ENCODE data around the gene GPR173.

Gene GPR173, protein sequence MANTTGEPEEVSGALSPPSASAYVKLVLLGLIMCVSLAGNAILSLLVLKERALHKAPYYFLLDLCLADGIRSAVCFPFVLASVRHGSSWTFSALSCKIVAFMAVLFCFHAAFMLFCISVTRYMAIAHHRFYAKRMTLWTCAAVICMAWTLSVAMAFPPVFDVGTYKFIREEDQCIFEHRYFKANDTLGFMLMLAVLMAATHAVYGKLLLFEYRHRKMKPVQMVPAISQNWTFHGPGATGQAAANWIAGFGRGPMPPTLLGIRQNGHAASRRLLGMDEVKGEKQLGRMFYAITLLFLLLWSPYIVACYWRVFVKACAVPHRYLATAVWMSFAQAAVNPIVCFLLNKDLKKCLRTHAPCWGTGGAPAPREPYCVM

DNA sequence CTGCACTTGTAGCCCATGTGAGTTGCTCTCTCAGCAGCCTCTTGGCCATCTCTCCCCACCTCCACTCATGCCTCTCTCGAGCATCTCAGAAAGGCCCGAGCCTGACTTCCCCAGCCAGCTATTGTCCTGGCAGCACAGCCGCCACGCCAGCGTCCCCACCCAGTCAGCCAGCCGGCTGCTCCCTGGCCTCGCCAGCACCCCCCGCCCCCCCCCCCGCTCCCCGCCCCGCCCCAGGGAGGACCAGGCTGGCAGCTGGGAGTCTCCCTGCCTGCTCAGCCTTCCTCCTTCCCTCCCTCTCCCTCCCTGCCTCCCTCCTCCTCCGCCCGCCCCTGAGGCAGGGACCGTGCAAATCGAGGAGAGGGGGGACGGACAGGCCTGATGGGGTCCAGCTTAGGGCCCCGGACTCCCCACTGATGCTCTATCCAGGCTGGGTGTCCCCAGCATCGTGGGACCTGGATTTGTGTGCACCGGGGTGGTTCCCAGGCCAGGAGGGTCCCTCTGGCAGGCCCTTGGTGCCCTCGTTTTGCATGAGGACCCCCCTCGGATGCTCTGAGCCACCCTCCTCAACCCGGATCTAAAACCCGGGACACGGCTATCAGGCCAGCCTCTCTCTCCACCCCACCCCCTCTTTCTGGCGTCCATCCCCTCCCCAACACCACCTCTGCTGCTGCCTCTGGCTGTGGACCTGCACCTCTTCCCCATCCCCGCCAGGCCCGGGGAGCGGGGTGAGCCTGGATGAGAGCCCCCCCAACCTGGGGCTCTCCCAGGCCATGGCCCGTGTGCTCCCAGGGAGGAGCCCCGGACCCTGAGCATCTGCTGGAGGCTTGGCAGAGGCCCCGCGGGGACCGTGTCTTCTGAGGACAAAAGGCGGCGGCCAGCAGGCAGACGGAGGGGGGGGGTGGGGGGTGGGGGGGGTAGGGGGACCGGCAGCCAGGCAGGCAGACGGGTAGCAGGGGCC, at the start of gene GPR173:
GPR173 (plus strand) TSS at position 621 of the 958 bp plus-strand sequence. CDS start 27,833 bp downstream, outside the sequence.
- no peak for DNase-seq

DNA sequence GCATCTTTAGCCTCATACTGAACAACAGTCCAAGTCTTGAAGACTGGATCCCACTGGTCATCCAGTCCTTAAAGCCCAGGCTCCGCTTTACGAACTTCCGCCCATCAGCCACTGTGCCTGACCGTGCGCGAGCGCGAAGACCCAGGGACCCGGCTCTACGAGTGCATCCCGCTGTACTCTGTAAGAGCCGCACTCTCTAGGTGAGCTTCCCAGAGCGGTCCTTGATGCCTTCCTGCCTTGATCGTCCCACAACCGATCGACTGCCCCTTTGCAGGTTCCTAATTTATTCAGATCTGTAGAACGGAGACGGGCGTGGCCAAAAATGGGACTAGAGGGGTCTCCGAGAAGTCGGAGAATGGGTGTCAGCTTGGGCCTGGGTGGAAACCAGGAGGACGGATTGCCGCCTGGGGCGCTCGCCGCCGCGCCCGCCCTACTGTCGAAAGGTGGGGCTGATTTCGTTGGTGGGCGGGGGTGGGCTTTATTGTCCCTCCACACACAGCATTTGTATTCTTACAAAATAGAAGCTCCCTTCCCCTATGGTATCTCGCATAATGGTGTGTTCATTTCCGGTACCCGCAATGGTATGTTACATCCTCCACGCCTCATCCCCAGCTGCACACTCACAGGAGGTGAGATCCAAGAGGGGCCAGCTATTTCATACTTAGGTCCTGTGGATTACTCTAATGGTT, 48.0 kb upstream of the GPR173 start:
- no peak for DNase-seq

DNA sequence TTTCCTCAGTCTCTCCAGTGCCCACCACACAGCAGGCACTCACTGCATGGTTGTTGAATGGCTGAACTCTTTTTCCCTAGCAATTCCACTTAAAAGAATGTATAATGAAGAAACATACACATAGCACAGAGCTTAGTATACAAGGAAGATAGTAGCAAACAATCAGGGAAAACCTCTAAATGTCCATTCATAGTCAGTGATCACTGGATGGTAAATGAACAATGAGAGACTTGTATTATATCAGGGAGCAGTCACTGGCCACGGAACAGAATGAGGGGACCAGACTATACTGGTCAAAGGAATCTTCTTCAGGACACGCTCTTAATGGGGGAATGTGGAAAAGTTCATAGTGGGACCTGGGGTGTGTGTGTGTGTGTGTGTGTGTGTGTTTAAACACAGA, 46.6 kb upstream of the GPR173 start:
- no peak for DNase-seq

DNA sequence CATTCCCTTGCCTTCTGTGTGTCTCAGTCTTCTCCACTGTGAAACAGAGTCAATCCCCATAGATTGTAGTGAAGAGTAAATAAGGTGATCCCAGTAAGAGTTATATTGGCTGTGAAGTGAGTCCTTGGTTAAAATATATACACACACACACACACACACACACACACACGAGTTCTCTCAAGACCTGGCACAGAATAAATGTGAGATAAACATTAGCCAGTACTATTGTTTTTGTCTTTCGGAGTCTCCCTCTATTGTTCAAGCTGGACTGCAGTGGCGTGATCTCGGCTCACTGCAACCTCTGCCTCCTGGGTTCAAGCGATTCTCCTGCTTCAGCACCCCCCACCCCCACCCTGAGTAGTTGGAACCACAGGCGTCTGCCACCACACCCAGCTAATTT, 45.5 kb upstream of the GPR173 start:
- DNase-seq: no peak

DNA sequence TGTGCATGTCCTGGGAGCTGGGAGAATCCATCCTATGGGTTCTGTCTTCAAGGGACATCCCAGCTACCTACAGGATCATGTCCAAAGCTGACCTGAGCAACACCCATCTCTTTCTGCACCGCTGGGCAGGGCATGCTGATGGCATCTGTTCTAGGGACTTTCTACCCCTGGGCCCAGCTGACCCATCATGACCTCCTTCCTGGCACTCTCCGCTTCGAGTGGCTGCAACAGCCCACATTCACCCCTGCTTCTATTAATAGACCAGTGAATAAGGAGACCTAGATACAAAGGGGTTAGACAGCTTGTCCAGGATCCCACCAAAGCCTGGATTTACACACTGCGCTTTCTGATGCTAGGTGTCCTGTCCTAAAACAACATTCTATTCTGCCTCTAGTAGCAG, 44.6 kb upstream of the GPR173 start:
- no peak for DNase-seq

DNA sequence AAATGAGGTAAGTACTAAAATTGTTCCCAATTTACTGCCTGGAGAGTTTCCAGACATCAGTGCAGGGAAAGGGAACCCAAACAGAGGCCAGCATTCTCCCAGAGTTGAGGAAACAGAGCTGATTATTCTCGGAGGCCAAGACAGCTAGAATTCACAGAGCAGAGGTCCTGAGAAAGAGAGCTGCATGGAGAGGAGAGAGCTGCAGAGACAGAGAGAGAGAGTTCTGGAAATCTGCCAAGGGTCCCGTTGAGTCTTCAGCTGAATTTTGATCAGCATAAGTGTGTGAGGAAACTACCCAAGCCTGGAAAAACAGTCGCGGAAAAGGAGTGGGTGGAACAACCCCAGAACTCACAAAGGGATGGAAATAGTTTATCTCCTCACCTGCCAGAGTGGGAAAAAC, 43.8 kb upstream of the GPR173 start:
- no peak for DNase-seq

DNA sequence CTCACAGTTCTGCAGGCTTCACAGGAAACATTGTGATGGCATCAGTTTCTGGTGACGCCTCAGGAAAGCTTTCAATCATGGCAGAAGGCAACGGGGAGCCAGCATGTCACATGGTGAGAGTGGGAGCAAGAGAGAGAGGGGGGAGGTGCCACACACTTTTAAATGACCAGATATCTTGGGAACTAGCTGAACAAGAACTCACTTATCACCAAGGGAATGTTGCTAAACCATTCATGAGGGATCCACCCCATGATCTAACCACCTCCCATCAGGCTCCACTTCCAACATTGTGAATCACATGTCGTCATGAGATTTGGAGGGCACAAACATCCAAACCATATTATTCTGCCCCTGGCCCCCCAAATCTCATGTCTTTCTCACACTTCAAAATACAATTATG, 43.3 kb upstream of the GPR173 start:
- DNase-seq: no peak

DNA sequence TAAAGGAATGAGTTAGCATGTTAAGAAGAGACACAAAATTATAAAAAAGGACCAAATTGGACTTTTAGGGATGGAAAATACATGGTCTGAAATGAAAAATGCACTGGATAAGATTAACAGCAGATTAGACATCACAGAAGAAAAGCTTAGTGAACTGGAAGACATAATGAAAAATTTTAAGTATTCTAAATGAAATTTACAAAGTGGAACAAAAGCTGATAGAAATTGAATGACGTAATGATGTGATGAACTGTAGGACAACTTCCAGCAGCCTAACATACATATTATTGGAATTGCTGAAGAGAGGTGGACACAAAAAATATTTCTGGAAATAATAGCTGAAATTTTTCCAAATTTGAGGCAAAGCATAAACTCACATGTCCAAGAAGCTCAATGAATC, 39.6 kb upstream of the GPR173 start:
- DNase-seq: no peak

DNA sequence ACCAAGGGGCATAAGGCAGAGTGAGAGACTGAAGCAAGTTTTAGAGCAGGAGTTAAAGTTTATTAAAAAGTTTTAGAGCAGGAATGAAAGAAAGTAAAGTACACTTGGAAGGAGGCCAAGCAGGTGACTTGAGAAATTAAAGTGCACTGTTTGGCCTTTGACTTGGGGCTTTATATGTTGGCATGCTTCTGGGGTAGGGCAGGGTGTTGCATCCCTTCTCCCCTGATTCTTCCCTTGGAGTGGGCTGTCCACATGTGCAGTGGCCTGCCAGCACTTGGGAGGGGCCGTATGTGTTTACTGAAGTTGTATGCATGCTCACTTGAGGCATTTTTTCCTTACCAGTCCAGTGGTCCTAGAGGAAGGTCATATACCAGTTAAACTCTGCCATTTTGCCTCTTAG, 35.3 kb upstream of the GPR173 start:
- no peak for DNase-seq

DNA sequence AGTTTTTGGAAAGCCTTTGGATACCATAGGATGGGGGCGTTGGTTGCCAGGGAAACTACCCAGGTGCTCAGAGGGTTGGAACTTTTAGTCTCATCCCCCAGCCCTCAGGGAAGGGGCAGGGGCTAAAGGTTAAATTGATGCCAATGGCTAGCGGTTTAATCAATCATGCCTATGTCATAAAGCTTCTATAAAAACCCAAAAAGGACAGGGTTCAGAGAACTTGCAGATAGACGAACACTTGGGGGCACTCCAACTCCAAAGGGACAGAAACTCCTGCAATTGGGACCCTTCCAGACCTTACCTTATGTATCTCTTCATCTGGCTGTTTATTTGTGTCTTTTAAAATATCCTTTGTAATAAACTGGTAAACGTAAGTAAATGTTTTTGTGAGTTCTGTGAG, 30.0 kb upstream of the GPR173 start:
- DNase-seq: no peak

DNA sequence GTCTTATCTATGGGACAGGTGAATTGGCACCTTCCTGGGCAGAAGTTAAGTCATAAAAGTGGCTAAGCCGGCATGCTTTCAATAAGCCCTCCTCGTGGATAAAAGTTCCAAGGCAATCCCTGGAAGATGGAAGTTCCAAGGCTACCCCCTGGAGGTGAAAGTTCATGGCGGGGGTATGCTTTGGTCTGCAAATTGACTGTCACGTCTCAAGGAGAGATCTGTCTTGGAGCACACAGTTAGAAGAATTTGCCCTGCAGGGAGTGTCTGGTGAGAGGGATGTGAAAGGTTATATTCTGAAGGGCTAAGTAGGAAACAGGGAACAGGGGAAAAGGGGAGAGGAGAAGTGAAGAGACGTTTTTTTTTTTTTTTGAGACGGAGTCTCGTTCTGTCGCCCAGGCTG, 26.2 kb upstream of the GPR173 start:
- DNase-seq: no peak

DNA sequence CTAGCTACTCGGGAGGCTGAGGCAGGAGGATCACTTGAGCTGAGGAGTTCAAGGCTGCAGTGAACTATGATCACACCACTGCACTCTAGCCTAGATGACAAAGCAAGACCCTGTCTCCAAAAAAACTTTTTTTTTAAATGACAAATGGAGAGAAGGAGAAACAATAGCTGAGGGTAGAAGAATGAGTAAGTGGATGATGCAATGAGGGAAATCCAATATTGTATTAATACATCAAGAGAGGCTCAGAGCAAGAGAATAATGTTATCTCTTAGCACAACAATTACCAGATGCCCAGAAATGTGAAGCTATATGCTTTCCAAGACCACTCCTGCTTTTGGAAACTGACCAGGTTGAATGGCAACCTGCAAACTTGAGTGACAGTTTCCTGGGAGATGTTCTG, 19.9 kb upstream of the GPR173 start:
- no peak for DNase-seq

DNA sequence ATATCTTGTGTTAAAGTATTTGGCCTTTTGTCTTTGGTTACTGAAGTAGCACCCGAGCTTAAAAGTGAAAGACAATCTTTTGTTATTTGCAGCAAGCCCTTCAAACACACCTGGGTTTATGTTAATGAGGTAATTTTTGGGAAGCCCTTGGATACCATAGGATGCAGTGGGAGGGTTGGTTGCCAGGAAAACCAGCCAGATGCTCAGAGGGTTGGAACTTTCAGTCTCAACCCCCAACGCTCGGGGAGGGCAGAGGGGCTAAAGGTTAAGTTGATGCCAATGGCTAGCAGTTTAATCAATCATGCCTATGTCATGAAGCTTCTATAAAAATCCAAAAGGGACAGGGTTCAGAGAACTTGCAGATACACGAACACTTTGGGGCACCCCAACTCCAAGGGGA, 17.2 kb upstream of the GPR173 start:
- no peak for DNase-seq

DNA sequence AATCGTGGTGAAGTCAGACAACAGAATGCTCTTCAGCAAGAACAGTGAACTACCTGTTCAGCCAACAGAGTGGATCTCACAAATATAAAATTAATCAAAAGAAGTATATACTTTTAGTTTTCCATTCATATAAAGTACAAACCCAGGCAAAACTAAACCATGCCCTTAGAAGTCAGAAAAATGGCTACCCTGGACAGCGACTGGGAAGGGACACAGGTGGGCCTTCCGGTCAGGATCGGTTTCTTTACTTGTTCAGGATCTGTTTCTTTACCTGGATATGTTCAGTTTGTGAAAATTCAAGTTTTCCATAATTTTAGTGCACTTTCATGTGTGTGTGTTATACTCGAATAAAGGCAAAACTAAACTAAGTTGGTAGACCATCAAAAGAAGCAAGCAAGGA, 12.4 kb upstream of the GPR173 start:
- no peak for DNase-seq

DNA sequence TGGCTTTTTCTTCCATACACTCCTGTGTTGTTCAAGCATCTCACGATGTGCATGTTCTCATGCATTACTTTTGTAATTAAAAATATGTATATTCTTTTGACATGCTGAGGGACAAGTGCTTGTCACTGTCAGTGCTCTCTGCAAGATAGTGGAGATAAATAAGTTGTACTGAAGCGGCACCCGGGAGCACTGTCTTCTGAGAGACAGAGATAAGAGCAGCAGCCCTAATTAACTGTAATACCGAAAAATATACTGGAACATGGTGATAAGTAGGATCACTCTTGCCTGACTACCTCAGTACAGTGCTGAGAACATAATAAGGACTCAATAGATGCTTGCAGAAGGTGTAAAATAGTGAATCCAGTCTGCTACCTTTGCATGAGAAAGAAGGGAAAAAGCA, 9.4 kb upstream of the GPR173 start:
- DNase-seq: no peak

DNA sequence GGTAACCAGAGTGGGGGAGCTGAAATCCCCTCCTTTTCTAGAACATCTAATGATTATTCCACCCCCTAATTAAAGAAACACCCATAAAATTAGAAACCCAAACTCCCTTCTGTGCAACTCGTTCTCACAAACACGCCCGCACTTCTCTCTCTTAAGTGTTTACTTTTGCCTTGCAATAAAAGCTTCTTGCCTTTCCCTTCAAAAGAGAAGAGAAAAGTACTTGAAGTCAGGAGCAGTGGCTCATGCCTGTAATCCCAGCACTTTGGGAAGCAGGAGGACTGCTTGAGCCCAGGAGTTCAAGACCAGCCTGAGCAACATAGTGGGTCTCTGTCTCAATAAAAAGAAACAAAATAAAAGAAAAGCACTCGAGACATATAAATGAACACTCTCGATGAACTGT, 3.6 kb upstream of the GPR173 start:
- no peak for DNase-seq

DNA sequence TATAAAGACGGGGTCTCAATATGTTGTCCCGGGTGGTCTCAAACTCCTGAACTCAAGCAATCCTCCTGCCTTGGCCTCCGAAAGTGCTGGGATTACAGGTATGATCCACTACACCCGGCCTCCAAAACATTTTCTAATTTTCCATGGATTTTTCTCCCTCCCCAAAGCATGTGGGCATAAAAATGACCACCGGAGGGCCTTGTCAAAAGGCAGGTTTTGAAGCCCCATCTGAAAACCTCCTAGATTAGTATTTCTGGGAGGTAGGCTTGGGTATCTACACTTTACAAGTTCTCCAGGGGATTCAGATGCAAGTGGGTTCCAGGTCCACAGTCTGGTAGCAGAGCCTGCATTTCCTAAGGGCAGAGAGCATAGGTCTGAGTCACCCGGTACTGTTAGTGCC, 1.4 kb upstream of the GPR173 start:
- DNase-seq: no peak

DNA sequence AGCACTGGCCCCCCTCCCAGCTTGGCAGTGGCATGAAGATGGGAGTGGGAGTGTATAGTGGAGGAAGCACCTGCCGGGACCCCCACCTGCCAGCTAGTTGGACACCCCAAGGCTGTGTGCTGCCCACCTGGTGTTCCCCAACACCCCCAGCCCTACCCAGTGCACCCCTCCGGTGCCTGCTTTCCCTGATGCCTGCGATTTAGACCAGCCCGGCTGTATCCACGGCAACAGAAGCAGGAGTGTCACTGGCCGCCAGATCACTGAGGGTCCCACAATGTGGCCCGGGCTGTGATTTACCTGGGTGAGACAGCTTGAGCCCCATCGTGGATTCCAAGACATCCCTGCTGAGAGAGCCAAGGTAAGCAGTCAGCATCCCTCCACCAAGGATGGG, 533 bp downstream of the GPR173 start:
- DNase-seq: no peak

DNA sequence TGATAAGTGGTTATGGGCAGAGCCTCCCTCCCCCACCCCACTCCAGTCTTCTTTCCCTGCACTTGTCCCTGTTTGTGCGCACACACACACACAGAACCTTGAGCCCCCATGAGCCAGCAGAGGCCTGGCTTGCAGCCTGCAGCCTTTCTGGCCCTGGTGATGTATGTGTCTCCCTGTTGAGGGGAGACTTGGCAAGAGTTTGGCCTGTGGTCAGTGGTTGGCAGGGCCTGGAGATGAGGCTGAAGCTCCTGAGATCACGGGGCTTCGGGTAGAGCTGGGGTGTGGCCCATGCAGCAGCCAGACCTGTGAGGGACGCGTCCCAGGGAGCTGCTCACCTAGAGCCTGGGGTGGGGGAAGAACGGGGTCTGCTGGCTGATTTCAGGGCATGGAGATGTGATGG, 2.3 kb downstream of the GPR173 start:
- DNase-seq: no peak

DNA sequence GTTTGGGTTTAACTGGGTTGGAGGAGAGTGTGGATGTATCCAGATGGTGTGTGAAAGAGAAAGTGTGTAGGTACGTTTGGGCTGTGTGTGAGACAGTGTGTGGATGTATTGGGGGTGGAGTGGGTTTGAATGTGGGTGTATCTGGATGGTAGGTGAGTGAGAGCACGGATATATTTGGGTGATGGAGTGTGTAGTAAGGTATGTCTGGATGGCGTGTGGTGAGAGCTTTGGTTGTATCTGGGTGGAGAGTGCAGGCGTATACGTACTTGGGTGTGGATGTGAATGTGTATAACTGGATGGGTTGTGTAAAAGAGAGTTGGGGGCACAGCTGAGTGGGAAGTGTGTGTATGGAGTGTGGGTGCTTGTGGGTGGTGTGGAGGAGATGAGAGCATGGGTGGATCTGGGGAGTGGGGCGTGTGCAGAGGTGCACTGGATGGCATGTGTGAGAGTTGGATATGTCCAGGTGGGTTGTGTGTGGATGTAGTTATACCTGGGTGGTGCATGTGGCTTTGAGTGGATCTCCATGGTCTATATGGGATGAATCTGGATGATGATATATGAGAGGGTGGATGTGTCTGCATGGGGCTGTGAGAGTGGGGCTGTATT, 6.8 kb downstream of the GPR173 start:
- no peak for DNase-seq

DNA sequence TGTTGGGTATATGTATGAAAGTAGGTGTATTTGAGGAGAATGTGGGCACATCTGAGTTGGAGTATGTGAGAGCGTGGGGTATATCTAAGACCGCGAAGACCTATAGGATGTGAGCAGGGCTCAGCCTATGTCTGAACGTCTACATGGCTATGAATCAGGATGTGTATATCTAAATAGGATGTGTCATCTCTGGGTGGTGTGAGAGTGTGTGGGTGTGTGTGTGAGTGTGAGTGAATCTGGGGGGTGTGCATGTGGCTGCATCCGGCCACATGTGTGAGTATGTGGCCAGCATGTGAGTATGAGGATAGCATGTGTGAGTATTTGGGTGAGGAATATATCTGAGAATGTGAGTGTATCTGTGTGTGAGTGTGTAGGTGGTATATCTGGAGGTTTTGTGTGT, 7.7 kb downstream of the GPR173 start:
- no peak for DNase-seq

DNA sequence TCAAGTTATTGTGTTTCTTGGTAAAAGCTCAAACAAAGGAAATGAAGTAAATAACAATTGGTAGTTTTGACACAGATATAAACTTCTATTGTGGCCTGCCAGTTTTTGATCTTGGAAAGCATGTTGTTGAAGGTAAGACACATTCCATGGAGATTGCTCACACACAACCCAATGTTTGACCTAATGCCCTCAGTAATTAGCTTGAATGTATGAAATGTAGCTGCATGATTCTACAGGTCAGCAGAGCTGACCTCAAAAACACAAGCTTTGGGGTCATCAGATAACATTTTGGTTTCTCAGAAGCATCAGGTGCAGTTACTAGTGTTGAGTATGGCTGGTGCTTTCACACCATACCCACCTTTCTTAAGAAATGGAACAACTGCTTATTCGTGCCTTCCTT, 16.5 kb downstream of the GPR173 start:
- DNase-seq: no peak

DNA sequence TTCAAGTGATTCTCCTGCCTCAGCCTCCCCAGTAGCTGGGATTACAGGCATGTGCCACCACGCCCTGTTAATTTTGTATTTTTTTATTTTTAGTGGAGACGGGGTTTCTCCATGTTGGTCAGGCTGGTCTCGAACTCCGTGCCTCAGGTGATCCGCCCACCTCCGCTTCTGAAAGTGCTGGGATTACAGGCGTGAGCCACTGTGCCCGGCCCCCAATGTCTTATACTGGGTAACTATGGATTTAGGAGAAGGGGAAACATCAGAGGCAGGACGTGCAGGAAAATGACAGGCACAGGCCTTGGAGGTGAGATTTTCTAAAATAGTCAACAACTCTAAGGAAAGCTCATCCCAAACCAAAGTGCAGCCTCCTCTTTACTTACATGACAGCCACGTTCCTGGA, 22.5 kb downstream of the GPR173 start:
- no peak for DNase-seq

All from activated CD4-positive, alpha-beta T cell treated with anti-CD3 and anti-CD28 coated beads, Interleukin-2, amount 50 U/mL, for 48 hours (primary cell).